Liver (tissue), 9 donors: ENCODE results near the gene IP6K1. TPM values are rescaled to one million over a fixed set of nuclear protein-coding genes. Genes with fewer than 3 reads are reported as not detected.
A peak's percentile ranks its signal among the peaks of the same experiment; 100 is the strongest.
"Not testable (repeated sequence)": the region's sequence is repeated elsewhere in the genome, so short reads cannot be mapped to it uniquely, and the experiment has no call there.

Experiments
- DNase-seq: peaks from one replicate; pipeline ENCODE4 v3.0.0-alpha.2; 2017; ENCODE audit warnings: low spot score
- H3K27ac ChIP-seq, 2 donors: one replicate each; pipeline ENCODE4 v1.7.0; 2013; ENCODE audit warnings: inconsistent platforms in 2 of 2, low read length in 2 of 2, control low read depth in 1 of 2, low read depth in 1 of 2, mild to moderate bottlenecking in 1 of 2
- H3K27me3 ChIP-seq, 4 donors: one replicate each; pipeline versions ENCODE4 v1.6.1 to v1.7.0; 2013; ENCODE audit warnings: low read length in 3 of 4, inconsistent platforms in 1 of 4, mild to moderate bottlenecking in 1 of 4, moderate library complexity in 1 of 4; ENCODE audit not compliant: control insufficient read depth in 4 of 4, insufficient read depth in 4 of 4
- H3K36me3 ChIP-seq, 4 donors: one replicate each; pipeline versions ENCODE4 v1.6.1 to v1.7.0; 2013; ENCODE audit warnings: low read length in 3 of 4, mild to moderate bottlenecking in 3 of 4, low read depth in 1 of 4, moderate library complexity in 1 of 4; ENCODE audit not compliant: control insufficient read depth in 4 of 4, insufficient read depth in 3 of 4
- H3K4me1 ChIP-seq, 4 donors: one replicate each; pipeline versions ENCODE4 v1.6.1 to v1.7.0; 2013; ENCODE audit warnings: low read length in 3 of 4, mild to moderate bottlenecking in 3 of 4, moderate library complexity in 1 of 4; ENCODE audit not compliant: control insufficient read depth in 4 of 4, insufficient read depth in 4 of 4
- H3K4me3 ChIP-seq, 3 donors: one replicate each; pipeline versions ENCODE4 v1.6.1 to v1.7.0; 2013; ENCODE audit warnings: low read length in 3 of 3, control low read depth in 1 of 3, low read depth in 1 of 3, mild to moderate bottlenecking in 1 of 3
- H3K9ac ChIP-seq, 2 donors: one replicate each; pipeline ENCODE4 v1.7.0; 2013; ENCODE audit warnings: low read length in 2 of 2, mild to moderate bottlenecking in 2 of 2, moderate library complexity in 2 of 2, control low read depth in 1 of 2, low read depth in 1 of 2
- H3K9me3 ChIP-seq, 4 donors: one replicate each; pipeline versions ENCODE4 v1.6.1 to v1.7.0; 2013; ENCODE audit warnings: low read length in 3 of 4; ENCODE audit not compliant: control insufficient read depth in 4 of 4
- REST ChIP-seq: IDR thresholded peaks from 2 replicates; pipeline ENCODE4 v1.6.1; 2016; ENCODE audit warnings: antibody characterized with exemption, mild to moderate bottlenecking
- WGBS: extraction: QIAGEN DNeasy Blood & Tissue Kit; methylation state at CpG from one replicate; pipeline ENCODE4 v1.1.7; 2013; 5-methylcytosine and 5-hydroxymethylcytosine counted together
- polyA plus RNA-seq, 2 donors: library from polyadenylated mRNA; stranded (reverse) in 1 of 2; unstranded in 1 of 2; fragments of 200-250 nt in 1 of 2; fragments of >200 nt in 1 of 2; fragmentation: Nextera tagmentation in 1 of 2; extraction: Ambion mirVana in 1 of 2; gene quantifications; one replicate each; pipeline versions ENCODE4 v1.2.1 to v1.2.3, GENCODE V29; 2013 to 2015
- total RNA-seq, 2 donors: library from RNA; depleted of rRNA; stranded (reverse); fragments of >200 nt; gene quantifications; one replicate each; pipeline ENCODE4 v1.2.3, GENCODE V29; 2014
- donor health status: healthy.
- donor health status: healthy.
- donor health status: healthy.
- donor health status: healthy.
- donor health status: healthy.

The IP6K1 gene
- total and polyA plus RNA-seq, 4 donors, result 6.6 to 32.3 (median 18.1) TPM

GRCh38 chr3:49695350-49696015, 90.9 kb downstream of the IP6K1 start:
- not testable (repeated sequence) for H3K27ac ChIP-seq, H3K4me3 ChIP-seq, H3K9ac ChIP-seq, H3K9me3 ChIP-seq, DNase-seq, H3K27me3 ChIP-seq
- 87% methylated on average over 4 of the region's 4 CpGs for whole genome bisulfite sequencing
- Histone ChIP-seq H3K36me3 (peaks cover 17 to 31% (median 21%) of the 10 kb centered on the region in 4 donors), H3K4me1 (peaks cover 5 to 18% (median 13%) of the 10 kb centered on the region in 4 donors)

DNA sequence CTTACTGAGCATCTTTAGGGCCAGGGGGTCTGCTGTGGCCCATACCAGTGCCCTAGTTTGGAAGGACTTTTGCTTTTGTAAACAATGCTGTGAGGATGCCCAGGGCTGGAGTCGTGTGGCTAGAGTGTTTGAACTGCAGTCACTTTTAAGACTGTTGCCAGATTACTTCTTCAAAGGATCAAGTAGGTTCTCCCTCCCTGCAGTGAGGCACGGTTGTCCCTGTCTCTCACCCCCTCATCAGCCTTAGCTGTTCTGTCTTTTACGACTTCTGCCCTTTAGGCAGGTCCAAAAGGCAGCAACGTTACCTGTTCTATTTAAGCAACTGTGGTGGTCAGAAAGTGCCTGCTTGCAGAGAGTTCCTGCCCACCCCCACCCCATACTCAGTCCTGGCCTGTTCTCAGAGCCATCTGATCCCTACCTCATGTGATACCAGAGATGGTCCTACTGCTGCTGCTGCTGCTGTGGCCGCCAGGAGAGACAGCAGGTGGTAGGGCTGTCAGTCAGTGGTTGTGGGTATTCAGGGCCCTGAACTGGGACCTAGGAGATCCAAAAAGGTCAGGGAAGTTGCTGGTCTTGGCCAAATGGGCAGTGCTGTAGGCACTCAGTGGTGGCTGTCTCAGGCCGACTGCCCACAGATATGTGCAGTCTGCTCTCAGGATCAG, 91.8 kb downstream of the IP6K1 start:
- not testable (repeated sequence) for H3K27ac ChIP-seq, H3K27me3 ChIP-seq, H3K9me3 ChIP-seq, H3K9ac ChIP-seq, H3K4me3 ChIP-seq, DNase-seq
- H3K4me1 ChIP-seq, result peaks cover 5 to 27% (median 21%) of the 10 kb centered on the region in 4 donors
- H3K36me3 ChIP-seq, result peaks cover 11 to 22% (median 16%) of the 10 kb centered on the region in 4 donors
- 67% methylated on average over 6 of the region's 6 CpGs for WGBS

GRCh38 chr3:49691481-49691880, 94.9 kb downstream of the IP6K1 start:
- WGBS, result 76% methylated on average over 3 of the region's 3 CpGs
- not testable (repeated sequence) for H3K9ac ChIP-seq, H3K27ac ChIP-seq, H3K36me3 ChIP-seq, H3K27me3 ChIP-seq, H3K9me3 ChIP-seq, DNase-seq, H3K4me3 ChIP-seq
- peaks cover 6 to 39% (median 28%) of the 10 kb centered on the region in 4 donors for H3K4me1 ChIP-seq

- not testable (repeated sequence) for H3K9ac ChIP-seq, H3K27ac ChIP-seq, H3K36me3 ChIP-seq, H3K27me3 ChIP-seq, H3K9me3 ChIP-seq, DNase-seq
- WGBS, result 93% methylated on average over 3 of the region's 3 CpGs
- Histone ChIP-seq H3K4me3 (peak overlapping the region in 1 of 3 donors; percentile 13), H3K4me1 (peaks cover 8 to 39% (median 28%) of the 10 kb centered on the region in 4 donors)
These were observed 95.5 kb downstream of the IP6K1 start for GRCh38 chr3:49690856-49691255.

GRCh38 chr3:49689908-49690624, 96.3 kb downstream of the IP6K1 start:
- Histone ChIP-seq H3K27ac (peak overlapping the region; percentile 88 to 97), H3K4me1 (peaks cover 8 to 39% (median 28%) of the 10 kb centered on the region in 4 donors), H3K9ac (peak overlapping the region; percentile 68 to 99), H3K4me3 (peak overlapping the region; percentile 86 to 92 (median 92))
- H3K27me3 ChIP-seq, H3K36me3 ChIP-seq, DNase-seq, H3K9me3 ChIP-seq: not testable (repeated sequence)
- TF ChIP-seq REST, result peak; percentile 53
- WGBS, result 6% methylated on average over 16 of the region's 16 CpGs
